ENCODE results near the gene FAT2.

- TF ChIP-seq JUNB (IDR thresholded peaks at IDR 0.05; ENCODE audit: unreplicated experiment) (no peak), CTCF (conservative IDR thresholded peaks at IDR 0.05; ENCODE audit: low read depth in 2 of 2) (no peak), EZH2 (IDR thresholded peaks at IDR 0.05; ENCODE audit: low read depth, unreplicated experiment) (no peak), EZH2phosphoT487 (IDR thresholded peaks at IDR 0.05; ENCODE audit: unreplicated experiment) (no peak), POLR2AphosphoS5 (IDR thresholded peaks at IDR 0.05; ENCODE audit: low read depth) (no peak), ZNF462 (CRISPR knock-in tag; IDR thresholded peaks at IDR 0.05) (no peak), ETS1 (IDR thresholded peaks at IDR 0.05) (no peak), CREB1 (CRISPR knock-in tag; IDR thresholded peaks at IDR 0.05; ENCODE audit: low read depth) (no peak), NANOG (IDR thresholded peaks at IDR 0.05; ENCODE audit: borderline replicate concordance) (no peak), REST (IDR thresholded peaks at IDR 0.05; ENCODE audit: unreplicated experiment) (no peak), ZNF331 (CRISPR knock-in tag; IDR thresholded peaks at IDR 0.05; ENCODE audit: low read depth) (no peak), STAT1 (IDR thresholded peaks at IDR 0.05; ENCODE audit: unreplicated experiment) (no peak)
Measured at GRCh38 chr5:151612689-151613427, 21.7 kb upstream of the FAT2 start.
